ENCODE results near the gene NAAA.
"Not testable (repeated sequence)": the region's sequence is repeated elsewhere in the genome, so short reads cannot be mapped to it uniquely, and the experiment has no call there.

Gene NAAA

GRCh38 chr4:75940692-75941253 is at the start of gene NAAA:
TSS of gene NAAA (minus strand) at chr4:75941013. CDS start at chr4:75940949, 64 bp downstream.
- DNase-seq: peak; percentile 72

- DNase-seq: no peak
Measured at GRCh38 chr4:75989846-75990528, 49.2 kb upstream of the NAAA start.

- DNase-seq: no peak
Measured at GRCh38 chr4:75985116-75985515, 44.3 kb upstream of the NAAA start.

- no peak for DNase-seq
Measured at GRCh38 chr4:75980576-75980975, 39.8 kb upstream of the NAAA start.

GRCh38 chr4:75976177-75976576 is 35.4 kb upstream of the NAAA start:
- DNase-seq: no peak

- no peak for DNase-seq
Measured at GRCh38 chr4:75973766-75974165, 33.0 kb upstream of the NAAA start.

GRCh38 chr4:75968084-75968483 is 27.3 kb upstream of the NAAA start:
- no peak for DNase-seq

- no peak for DNase-seq
Measured at GRCh38 chr4:75963558-75963957, 22.7 kb upstream of the NAAA start.

- not testable (repeated sequence) for DNase-seq
Measured at GRCh38 chr4:75962072-75962471, 21.3 kb upstream of the NAAA start.

- not testable (repeated sequence) for DNase-seq
Measured at GRCh38 chr4:75958546-75958945, 17.7 kb upstream of the NAAA start.

- DNase-seq: not testable (repeated sequence)
Measured at GRCh38 chr4:75954811-75955210, 14.0 kb upstream of the NAAA start.

- no peak for DNase-seq
Measured at GRCh38 chr4:75953509-75953908, 12.7 kb upstream of the NAAA start.

- DNase-seq: no peak
Measured at GRCh38 chr4:75950213-75950815, 9.5 kb upstream of the NAAA start.

- no peak for DNase-seq
Measured at GRCh38 chr4:75948822-75949444, 8.1 kb upstream of the NAAA start.

GRCh38 chr4:75939890-75940691 is 722 bp downstream of the NAAA start:
- DNase-seq: peak; percentile 70

GRCh38 chr4:75935628-75936027 is 5.2 kb downstream of the NAAA start:
- no peak for DNase-seq

- DNase-seq: no peak
Measured at GRCh38 chr4:75930152-75930551, 10.7 kb downstream of the NAAA start.

GRCh38 chr4:75924916-75925315 is 15.9 kb downstream of the NAAA start:
- DNase-seq: not testable (repeated sequence)

- no peak for DNase-seq
Measured at GRCh38 chr4:75924309-75924827, 16.4 kb downstream of the NAAA start.

GRCh38 chr4:75922588-75922987 is 18.2 kb downstream of the NAAA start:
- no peak for DNase-seq

- no peak for DNase-seq
Measured at GRCh38 chr4:75921910-75922309, 18.9 kb downstream of the NAAA start.

GRCh38 chr4:75920327-75920726 is 20.5 kb downstream of the NAAA start:
- no peak for DNase-seq

- no peak for DNase-seq
Measured at GRCh38 chr4:75919920-75920319, 20.9 kb downstream of the NAAA start.

Data from activated T-cell treated with anti-CD3 and anti-CD28 coated beads for 4 hours (primary cell).